ENCODE results near the gene UTS2R.
"Not testable (repeated sequence)": the region's sequence is repeated elsewhere in the genome, so short reads cannot be mapped to it uniquely, and the experiment has no call there.

The UTS2R gene

GRCh38 chr17:82351713-82352488 lies 19.7 kb upstream of the UTS2R start:
- DNase-seq: peak in 49 of 56 donors; percentile 23 to 90 (median 60)

GRCh38 chr17:82353484-82353883 lies 18.1 kb upstream of the UTS2R start:
- no peak for DNase-seq

- no peak for DNase-seq
These were observed 16.7 kb upstream of the UTS2R start for GRCh38 chr17:82354804-82355308.

- DNase-seq: no peak
These were observed 15.7 kb upstream of the UTS2R start for GRCh38 chr17:82355770-82356427.

GRCh38 chr17:82356845-82357355 lies 14.7 kb upstream of the UTS2R start:
- no peak for DNase-seq

GRCh38 chr17:82357394-82357793 lies 14.2 kb upstream of the UTS2R start:
- no peak for DNase-seq

- DNase-seq: no peak
These were observed 12.9 kb upstream of the UTS2R start, which contains the start of gene TEX19 for GRCh38 chr17:82358465-82359350. Gene TEX19, plus strand, starts transcription at chr17:82359247. Its CDS starts 2,904 bp downstream, at chr17:82362151.

- DNase-seq: not testable (repeated sequence)
These were observed 12.0 kb upstream of the UTS2R start for GRCh38 chr17:82359451-82360074.

- DNase-seq: no peak
These were observed 9.5 kb upstream of the UTS2R start for GRCh38 chr17:82361885-82362633.

GRCh38 chr17:82365606-82366295 lies 5.8 kb upstream of the UTS2R start:
- no peak for DNase-seq

- DNase-seq: no peak
These were observed 4.8 kb upstream of the UTS2R start for GRCh38 chr17:82366749-82367148.

- no peak for DNase-seq
These were observed 3.6 kb upstream of the UTS2R start for GRCh38 chr17:82367724-82368524.

- no peak for DNase-seq
These were observed 2.4 kb upstream of the UTS2R start for GRCh38 chr17:82369211-82369610.

- DNase-seq: peak in 8 of 56 donors; percentile 8 to 26 (median 16)
These were observed 863 bp upstream of the UTS2R start for GRCh38 chr17:82370471-82371332.

GRCh38 chr17:82372249-82373071 lies 895 bp downstream of the UTS2R start:
- no peak for DNase-seq

- DNase-seq: not testable (repeated sequence)
These were observed 1.5 kb downstream of the UTS2R start for GRCh38 chr17:82373072-82373452.
